Activated T-helper 1 cell treated with anti-CD3 and anti-CD28 coated beads, Interleukin-12 subunit alpha, Interleukin-12 subunit beta, Interleukin-2, Interleukin-4 antibody, amounts not matched to agents 30 ng/mL and 10 ng/mL and 1 ng/mL, durations not matched to agents 14 hours and 24 hours and 36 hours (primary cell): Measurements from ENCODE around the gene SLCO3A1. TPM values are rescaled to one million over a fixed set of nuclear protein-coding genes. Genes with fewer than 3 reads are reported as not detected.

Experiments used
- DNase-seq: peaks from one replicate; pipeline ENCODE4 v3.0.0; 2021; ENCODE audit warnings: low spot score
- H3K27ac Mint-ChIP-seq: one replicate; pipeline ENCODE4 v1.8.0; 2021; ENCODE audit warnings: mild to moderate bottlenecking, mixed read lengths
- H3K27me3 Mint-ChIP-seq: one replicate; pipeline ENCODE4 v1.8.0; 2022; ENCODE audit warnings: mild to moderate bottlenecking, moderate library complexity, mixed read lengths; ENCODE audit not compliant: insufficient read depth
- H3K36me3 Mint-ChIP-seq: one replicate; pipeline ENCODE4 v1.8.0; 2021; ENCODE audit warnings: low read depth, mixed read lengths
- H3K4me1 Mint-ChIP-seq: one replicate; pipeline ENCODE4 v1.8.0; 2021; ENCODE audit warnings: low read depth, mixed read lengths
- H3K4me3 Mint-ChIP-seq: one replicate; pipeline ENCODE4 v1.8.0; 2021; ENCODE audit warnings: mild to moderate bottlenecking, moderate library complexity, mixed read lengths
- H3K9me3 Mint-ChIP-seq: one replicate; pipeline ENCODE4 v1.8.0; 2021; ENCODE audit warnings: mixed read lengths
- intact Hi-C: fragments of 100-400 bp; cut with micrococcal nuclease; formaldehyde crosslinking; loops from one replicate; pipeline ENCODE4 v1.15.1; 2024
- total RNA-seq: library from RNA; stranded (reverse); gene quantifications from 2 replicates; pipeline ENCODE4 v1.2.3, GENCODE V29; 2022

Gene SLCO3A1
- total RNA-seq, 1 donor from 2014 or later, result 20.0 TPM

GRCh38 chr15:91976966-91977365 lies 123.5 kb downstream of the SLCO3A1 start:
- no peak overlapping the region for H3K27ac Mint-ChIP-seq
- no peaks in the 10 kb centered on the region for H3K4me1 Mint-ChIP-seq
- no peak overlapping the region for H3K4me3 Mint-ChIP-seq
- no peaks in the 10 kb centered on the region for H3K9me3 Mint-ChIP-seq
- H3K36me3 Mint-ChIP-seq, result no peaks in the 10 kb centered on the region
- no peak for DNase-seq
- H3K27me3 Mint-ChIP-seq, result peaks cover 2% of the 10 kb centered on the region
- intact Hi-C loops, result no loop called here

GRCh38 chr15:91980502-91981267 lies 127.2 kb downstream of the SLCO3A1 start:
- Mint-ChIP-seq H3K9me3 (no peaks in the 10 kb centered on the region), H3K4me3 (no peak overlapping the region), H3K4me1 (no peaks in the 10 kb centered on the region), H3K36me3 (no peaks in the 10 kb centered on the region), H3K27me3 (no peaks in the 10 kb centered on the region), H3K27ac (no peak overlapping the region)
- no peak for DNase-seq
- intact Hi-C loops, result no loop called here

GRCh38 chr15:91981821-91982800 lies 128.6 kb downstream of the SLCO3A1 start:
- no peaks in the 10 kb centered on the region for H3K9me3 Mint-ChIP-seq
- intact Hi-C loops, result no loop called here
- H3K36me3 Mint-ChIP-seq, result no peaks in the 10 kb centered on the region
- DNase-seq, result no peak
- H3K27ac Mint-ChIP-seq, result no peak overlapping the region
- no peak overlapping the region for H3K4me3 Mint-ChIP-seq
- no peaks in the 10 kb centered on the region for H3K27me3 Mint-ChIP-seq
- H3K4me1 Mint-ChIP-seq, result no peaks in the 10 kb centered on the region

GRCh38 chr15:91983729-91984340 lies 130.3 kb downstream of the SLCO3A1 start:
- H3K9me3 Mint-ChIP-seq, result no peaks in the 10 kb centered on the region
- intact Hi-C loops, result no loop called here
- H3K27ac Mint-ChIP-seq, result no peak overlapping the region
- no peaks in the 10 kb centered on the region for H3K4me1 Mint-ChIP-seq
- no peak overlapping the region for H3K4me3 Mint-ChIP-seq
- H3K36me3 Mint-ChIP-seq, result no peaks in the 10 kb centered on the region
- DNase-seq, result no peak
- no peaks in the 10 kb centered on the region for H3K27me3 Mint-ChIP-seq

- Mint-ChIP-seq H3K27ac (no peak overlapping the region), H3K9me3 (no peaks in the 10 kb centered on the region), H3K4me3 (no peak overlapping the region), H3K4me1 (no peaks in the 10 kb centered on the region), H3K27me3 (peaks cover 4% of the 10 kb centered on the region), H3K36me3 (no peaks in the 10 kb centered on the region)
- no peak for DNase-seq
- intact Hi-C loops, result no loop called here
Observed at GRCh38 chr15:91985297-91985696, 131.8 kb downstream of the SLCO3A1 start.

GRCh38 chr15:91988071-91988470 lies 134.6 kb downstream of the SLCO3A1 start:
- Mint-ChIP-seq H3K4me3 (no peak overlapping the region), H3K27ac (no peak overlapping the region), H3K36me3 (no peaks in the 10 kb centered on the region), H3K27me3 (peaks cover 5% of the 10 kb centered on the region), H3K4me1 (no peaks in the 10 kb centered on the region), H3K9me3 (no peaks in the 10 kb centered on the region)
- no peak for DNase-seq
- intact Hi-C loops, result no loop called here

GRCh38 chr15:91988655-91989054 lies 135.1 kb downstream of the SLCO3A1 start:
- peaks cover 5% of the 10 kb centered on the region for H3K27me3 Mint-ChIP-seq

GRCh38 chr15:91989821-91990220 lies 136.3 kb downstream of the SLCO3A1 start:
- intact Hi-C loops, result no loop called here
- Mint-ChIP-seq H3K4me1 (no peaks in the 10 kb centered on the region), H3K27me3 (peaks cover 5% of the 10 kb centered on the region), H3K4me3 (no peak overlapping the region), H3K27ac (no peak overlapping the region), H3K36me3 (no peaks in the 10 kb centered on the region), H3K9me3 (no peaks in the 10 kb centered on the region)
- DNase-seq, result no peak

More at GRCh38 chr15:91988655-91989054, 135.1 kb downstream of the SLCO3A1 start:
- Mint-ChIP-seq H3K9me3 (no peaks in the 10 kb centered on the region), H3K4me3 (no peak overlapping the region), H3K36me3 (no peaks in the 10 kb centered on the region), H3K27ac (no peak overlapping the region), H3K4me1 (no peaks in the 10 kb centered on the region)
- intact Hi-C loops, result no loop called here
- DNase-seq, result no peak

GRCh38 chr15:91992945-91993344 lies 139.4 kb downstream of the SLCO3A1 start:
- Mint-ChIP-seq H3K4me3 (no peak overlapping the region), H3K27ac (no peak overlapping the region), H3K4me1 (peaks cover 6% of the 10 kb centered on the region), H3K27me3 (peaks cover 5% of the 10 kb centered on the region), H3K36me3 (no peaks in the 10 kb centered on the region), H3K9me3 (no peaks in the 10 kb centered on the region)
- DNase-seq, result no peak
- intact Hi-C loops, result no loop called here

GRCh38 chr15:91995146-91995545 lies 141.6 kb downstream of the SLCO3A1 start:
- no peaks in the 10 kb centered on the region for H3K9me3 Mint-ChIP-seq
- intact Hi-C loops, result no loop called here
- H3K4me1 Mint-ChIP-seq, result peaks cover 6% of the 10 kb centered on the region
- H3K27me3 Mint-ChIP-seq, result peaks cover 2% of the 10 kb centered on the region
- no peak for DNase-seq
- no peak overlapping the region for H3K4me3 Mint-ChIP-seq
- no peaks in the 10 kb centered on the region for H3K36me3 Mint-ChIP-seq
- H3K27ac Mint-ChIP-seq, result no peak overlapping the region

GRCh38 chr15:91997163-91997562 lies 143.7 kb downstream of the SLCO3A1 start:
- Mint-ChIP-seq H3K4me3 (no peak overlapping the region), H3K27ac (no peak overlapping the region), H3K27me3 (no peaks in the 10 kb centered on the region), H3K9me3 (no peaks in the 10 kb centered on the region), H3K4me1 (peaks cover 6% of the 10 kb centered on the region), H3K36me3 (no peaks in the 10 kb centered on the region)
- intact Hi-C loops, result no loop called here
- no peak for DNase-seq

- Mint-ChIP-seq H3K27ac (peak overlapping the region; percentile 20), H3K27me3 (no peaks in the 10 kb centered on the region), H3K4me3 (no peak overlapping the region), H3K9me3 (no peaks in the 10 kb centered on the region), H3K36me3 (no peaks in the 10 kb centered on the region), H3K4me1 (peaks cover 6% of the 10 kb centered on the region)
- intact Hi-C loops, result no loop called here
- no peak for DNase-seq
Observed at GRCh38 chr15:92000709-92001108, 147.2 kb downstream of the SLCO3A1 start.

GRCh38 chr15:92001307-92001706 lies 147.8 kb downstream of the SLCO3A1 start:
- intact Hi-C loops, result no loop called here
- no peaks in the 10 kb centered on the region for H3K27me3 Mint-ChIP-seq
- H3K4me3 Mint-ChIP-seq, result no peak overlapping the region
- H3K36me3 Mint-ChIP-seq, result no peaks in the 10 kb centered on the region
- peaks cover 6% of the 10 kb centered on the region for H3K4me1 Mint-ChIP-seq
- DNase-seq, result no peak
- no peak overlapping the region for H3K27ac Mint-ChIP-seq
- H3K9me3 Mint-ChIP-seq, result no peaks in the 10 kb centered on the region
